HUES64 (cell line): ENCODE measurements around the gene PIK3C2B.

Experiments
- H3K27ac ChIP-seq: 2 replicates; pipeline ENCODE4 v1.7.0; 2013; ENCODE audit warnings: low read depth, low read length, inconsistent platforms
- H3K27me3 ChIP-seq: 2 replicates; pipeline ENCODE4 v1.6.1; 2013; ENCODE audit warnings: mild to moderate bottlenecking, low read length; ENCODE audit not compliant: insufficient read depth
- H3K36me3 ChIP-seq: 2 replicates; pipeline ENCODE4 v1.6.1; 2013; ENCODE audit warnings: mild to moderate bottlenecking, low read length; ENCODE audit not compliant: insufficient read depth
- H3K4me1 ChIP-seq: 2 replicates; pipeline ENCODE4 v1.6.1; 2013; ENCODE audit warnings: mild to moderate bottlenecking, low read length, moderate library complexity; ENCODE audit not compliant: insufficient read depth
- H3K4me3 ChIP-seq: 2 replicates; pipeline ENCODE4 v1.5.1; 2013; ENCODE audit warnings: mild to moderate bottlenecking, low read length, moderate library complexity
- H3K9ac ChIP-seq: 2 replicates; pipeline ENCODE4 v1.6.1; 2013; ENCODE audit warnings: mild to moderate bottlenecking, low read depth, low read length
- H3K9me3 ChIP-seq: 2 replicates; pipeline ENCODE4 v1.6.1; 2013; ENCODE audit warnings: low read depth, low read length; ENCODE audit not compliant: insufficient read depth
- WGBS: fragments of 150-250, 120-280 bp; methylation state at CpG from one replicate; pipeline ENCODE4 v1.1.7; 2013; ENCODE audit warnings: missing lambda C conversion rate; 5-methylcytosine and 5-hydroxymethylcytosine counted together

Gene PIK3C2B

GRCh38 chr1:204506201-204506968 lies 11.8 kb upstream of the PIK3C2B start:
- WGBS, result 1% methylated on average over 24 of the region's 27 CpGs
- no peaks in the 10 kb centered on the region for H3K9me3 ChIP-seq

GRCh38 chr1:204505674-204506200 lies 11.1 kb upstream of the PIK3C2B start:
- no peaks in the 10 kb centered on the region for H3K27me3 ChIP-seq
- H3K4me3 ChIP-seq, result peak overlapping the region; percentile 74
- H3K27ac ChIP-seq, result no peak overlapping the region
- no peaks in the 10 kb centered on the region for H3K36me3 ChIP-seq
- H3K9ac ChIP-seq, result peak overlapping the region; percentile 56
- no peaks in the 10 kb centered on the region for H3K9me3 ChIP-seq
- no peaks in the 10 kb centered on the region for H3K4me1 ChIP-seq
- 15% methylated on average over 4 of the region's 4 CpGs for WGBS

More at GRCh38 chr1:204506201-204506968, 11.8 kb upstream of the PIK3C2B start:
- H3K27ac ChIP-seq, result peak overlapping the region; percentile 54
- peak overlapping the region; percentile 74 for H3K4me3 ChIP-seq
- no peaks in the 10 kb centered on the region for H3K4me1 ChIP-seq
- no peaks in the 10 kb centered on the region for H3K27me3 ChIP-seq
- no peaks in the 10 kb centered on the region for H3K36me3 ChIP-seq
- H3K9ac ChIP-seq, result peak overlapping the region; percentile 56

DNA sequence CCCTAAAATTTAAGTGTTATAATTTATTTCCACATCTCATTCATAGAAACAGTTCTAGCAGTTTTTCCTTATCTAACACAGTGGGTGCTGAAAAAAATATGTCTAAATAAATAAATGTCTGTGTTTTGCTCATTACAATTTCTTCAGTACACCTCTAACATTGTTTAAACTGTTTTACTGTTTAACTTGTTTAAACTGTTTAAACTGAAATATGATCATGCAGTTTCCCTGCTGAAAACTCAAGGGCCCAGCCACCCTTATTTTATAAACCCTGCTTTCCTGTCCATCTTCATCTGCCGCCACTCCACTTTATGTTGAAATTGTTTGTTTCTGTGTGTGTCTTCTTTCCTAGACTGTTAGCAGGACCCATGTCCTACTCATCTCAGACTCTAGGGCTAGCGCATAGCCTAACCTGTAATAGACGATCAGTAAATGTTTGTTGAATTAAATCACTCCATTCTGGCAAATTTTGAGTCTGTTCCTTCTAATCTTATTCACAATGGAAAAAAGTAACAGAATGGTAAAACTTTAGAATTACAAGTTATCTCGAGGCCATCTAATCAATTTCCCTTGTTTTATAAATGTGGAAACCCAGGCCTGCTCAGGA lies 9.4 kb upstream of the PIK3C2B start:
- H3K36me3 ChIP-seq, result no peaks in the 10 kb centered on the region
- no peak overlapping the region for H3K27ac ChIP-seq
- H3K4me1 ChIP-seq, result no peaks in the 10 kb centered on the region
- no peak overlapping the region for H3K9ac ChIP-seq
- 96% methylated on average over 4 of the region's 4 CpGs for WGBS
- H3K9me3 ChIP-seq, result no peaks in the 10 kb centered on the region
- no peak overlapping the region for H3K4me3 ChIP-seq
- no peaks in the 10 kb centered on the region for H3K27me3 ChIP-seq

DNA sequence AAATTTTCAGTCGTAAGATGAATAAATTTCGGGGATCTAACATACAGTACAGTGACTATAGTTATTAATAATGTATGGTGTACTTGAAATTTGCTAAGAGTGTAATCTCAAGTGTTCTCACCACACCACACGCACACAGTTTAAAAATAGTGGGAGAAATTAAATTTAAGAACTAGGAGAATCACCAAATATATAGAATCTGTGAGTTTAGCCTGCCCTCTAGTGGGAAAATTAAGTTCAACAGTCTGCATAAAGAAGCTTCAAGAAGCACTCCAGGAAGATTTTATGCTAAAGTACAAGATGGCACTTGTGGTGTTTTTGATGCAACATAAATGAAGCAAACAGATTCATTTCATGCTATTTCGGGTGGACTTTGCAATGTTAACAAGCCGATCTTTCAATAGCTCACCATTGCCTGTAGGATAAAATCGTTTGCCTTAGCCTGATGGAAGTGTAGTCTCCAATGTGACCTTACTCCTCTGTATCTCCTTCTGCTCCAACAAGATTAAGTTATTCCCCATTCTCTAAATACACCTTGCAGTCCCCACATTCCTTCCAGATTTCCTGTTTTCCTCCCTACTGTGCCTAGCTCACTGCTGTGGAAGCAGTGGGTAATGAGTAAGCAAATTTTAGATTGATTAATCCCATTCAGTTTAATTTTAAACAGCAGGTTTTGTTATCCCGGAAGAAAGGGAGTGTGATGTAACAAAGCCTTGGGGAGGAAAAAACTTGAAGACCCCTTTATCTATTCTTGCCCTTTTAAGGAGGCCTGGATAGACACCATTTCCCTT lies 8.7 kb upstream of the PIK3C2B start:
- Histone ChIP-seq H3K4me1 (no peaks in the 10 kb centered on the region), H3K9ac (no peak overlapping the region), H3K36me3 (no peaks in the 10 kb centered on the region), H3K27me3 (no peaks in the 10 kb centered on the region), H3K27ac (no peak overlapping the region), H3K4me3 (no peak overlapping the region), H3K9me3 (no peaks in the 10 kb centered on the region)
- WGBS, result 22% methylated on average over 5 of the region's 7 CpGs

GRCh38 chr1:204502241-204502640 lies 7.6 kb upstream of the PIK3C2B start:
- no peaks in the 10 kb centered on the region for H3K4me1 ChIP-seq
- no peak overlapping the region for H3K27ac ChIP-seq
- no peaks in the 10 kb centered on the region for H3K9me3 ChIP-seq
- H3K9ac ChIP-seq, result no peak overlapping the region
- no peak overlapping the region for H3K4me3 ChIP-seq
- 89% methylated on average over 6 of the region's 6 CpGs for WGBS
- no peaks in the 10 kb centered on the region for H3K27me3 ChIP-seq
- no peaks in the 10 kb centered on the region for H3K36me3 ChIP-seq

GRCh38 chr1:204499511-204500468 lies 5.2 kb upstream of the PIK3C2B start:
- Histone ChIP-seq H3K27me3 (peaks cover 6% of the 10 kb centered on the region; the same call in 1 of the 2 replicates), H3K36me3 (no peaks in the 10 kb centered on the region), H3K9ac (no peak overlapping the region), H3K27ac (no peak overlapping the region), H3K4me3 (no peak overlapping the region), H3K9me3 (no peaks in the 10 kb centered on the region), H3K4me1 (peaks cover 4% of the 10 kb centered on the region)
- WGBS, result 94% methylated on average over 7 of the region's 7 CpGs

GRCh38 chr1:204498981-204499380 lies 4.4 kb upstream of the PIK3C2B start:
- WGBS, result 93% methylated on average over 3 of the region's 3 CpGs
- Histone ChIP-seq H3K27me3 (peaks cover 6% of the 10 kb centered on the region; the same call in 1 of the 2 replicates), H3K4me3 (no peak overlapping the region)

DNA sequence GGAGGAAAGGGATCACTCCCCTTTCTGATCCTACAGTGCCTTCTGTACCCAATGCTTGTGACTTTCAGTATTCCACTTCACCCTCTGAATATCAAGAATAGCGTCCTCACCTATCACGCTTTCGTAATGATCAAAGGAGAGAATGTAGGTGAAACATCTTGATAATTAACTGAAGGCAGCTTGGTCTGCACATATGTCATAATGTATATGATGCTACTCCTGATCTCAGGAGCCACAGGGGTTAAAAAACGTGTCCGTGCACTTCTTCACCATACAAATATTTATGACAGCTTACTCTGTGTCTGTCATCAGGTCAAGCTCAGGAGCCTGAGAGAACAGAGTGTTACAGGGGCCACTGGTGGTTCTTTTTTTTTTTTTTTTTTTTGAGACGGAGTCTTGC lies 1.2 kb upstream of the PIK3C2B start:
- H3K9ac ChIP-seq, result no peak overlapping the region
- H3K9me3 ChIP-seq, result no peaks in the 10 kb centered on the region
- no peak overlapping the region for H3K27ac ChIP-seq
- peaks cover 18% of the 10 kb centered on the region for H3K4me1 ChIP-seq
- 87% methylated on average over 5 of the region's 6 CpGs for WGBS
- H3K4me3 ChIP-seq, result peak overlapping the region; percentile 98
- H3K36me3 ChIP-seq, result no peaks in the 10 kb centered on the region
- H3K27me3 ChIP-seq, result peaks cover 6% of the 10 kb centered on the region; the same call in 1 of the 2 replicates

More at GRCh38 chr1:204498981-204499380, 4.4 kb upstream of the PIK3C2B start:
- no peak overlapping the region for H3K9ac ChIP-seq
- H3K36me3 ChIP-seq, result no peaks in the 10 kb centered on the region
- H3K4me1 ChIP-seq, result peaks cover 4% of the 10 kb centered on the region
- no peaks in the 10 kb centered on the region for H3K9me3 ChIP-seq
- no peak overlapping the region for H3K27ac ChIP-seq

- peaks cover 18% of the 10 kb centered on the region for H3K4me1 ChIP-seq
- no peak overlapping the region; the same call in 1 of the 2 replicates for H3K27ac ChIP-seq
- peak overlapping the region; percentile 93 for H3K9ac ChIP-seq
- 9% methylated on average over 13 of the region's 17 CpGs for WGBS
- no peaks in the 10 kb centered on the region for H3K36me3 ChIP-seq
- H3K27me3 ChIP-seq, result peaks cover 6% of the 10 kb centered on the region; the same call in 1 of the 2 replicates
- H3K9me3 ChIP-seq, result no peaks in the 10 kb centered on the region
- peak overlapping the region; percentile 98 for H3K4me3 ChIP-seq
Observed at GRCh38 chr1:204495078-204495753, 611 bp upstream of the PIK3C2B start.

GRCh38 chr1:204493984-204494280 lies 673 bp downstream of the PIK3C2B start:
- Histone ChIP-seq H3K4me3 (peak overlapping the region; percentile 98), H3K27ac (peak overlapping the region; percentile 86)

More at GRCh38 chr1:204493984-204494280, 673 bp downstream of the PIK3C2B start:
- Histone ChIP-seq H3K27me3 (peaks cover 6% of the 10 kb centered on the region; the same call in 1 of the 2 replicates), H3K36me3 (no peaks in the 10 kb centered on the region), H3K9ac (peak overlapping the region; percentile 93), H3K9me3 (no peaks in the 10 kb centered on the region), H3K4me1 (peaks cover 18% of the 10 kb centered on the region)
- WGBS, result 1% methylated on average over 14 of the region's 14 CpGs
